MM.1S (cell line): ENCODE data around the gene FMN2.

Source experiments
- DNase-seq: peaks from one replicate; pipeline ENCODE4 v3.0.0-alpha.2; 2015
- H2AFZ ChIP-seq: fragments of 300-600 bp; sonication (generic); 2 replicates; pipeline ENCODE4 v1.6.0; 2016; ENCODE audit warnings: antibody characterized with exemption, low read length
- H3F3A ChIP-seq: fragments of 300-600 bp; sonication (generic); 2 replicates; pipeline ENCODE4 v1.6.1; 2016; ENCODE audit warnings: mild to moderate bottlenecking, antibody characterized with exemption, low read length, moderate library complexity, mixed read lengths; ENCODE audit not compliant: insufficient read depth
- H3K27ac ChIP-seq: fragments of 300-600 bp; sonication (generic); 2 replicates; pipeline ENCODE4 v1.5.1; 2016; ENCODE audit warnings: mild to moderate bottlenecking, low read length
- H3K27me3 ChIP-seq: fragments of 300-600 bp; sonication (generic); replicated peaks from 2 replicates; pipeline ENCODE4 v1.6.0; 2016; ENCODE audit warnings: low read length; ENCODE audit not compliant: insufficient read depth
- H3K36me3 ChIP-seq: fragments of 300-600 bp; sonication (generic); replicated peaks from 2 replicates; pipeline ENCODE4 v1.6.1; 2016; ENCODE audit warnings: mild to moderate bottlenecking, low read length, mixed read lengths; ENCODE audit not compliant: insufficient read depth
- H3K4me1 ChIP-seq: fragments of 300-600 bp; sonication (generic); 2 replicates; pipeline ENCODE4 v1.6.1; 2016; ENCODE audit warnings: low read length, mixed read lengths
- H3K4me2 ChIP-seq: fragments of 300-600 bp; sonication (generic); 2 replicates; pipeline ENCODE4 v1.6.0; 2016; ENCODE audit warnings: low read depth, low read length
- H3K4me3 ChIP-seq: fragments of 300-600 bp; sonication (generic); 2 replicates; pipeline ENCODE4 v1.5.1; 2016; ENCODE audit warnings: low read length, mixed read lengths
- H3K79me2 ChIP-seq: fragments of 300-600 bp; sonication (generic); 2 replicates; pipeline ENCODE4 v1.6.1; 2016; ENCODE audit warnings: mixed run types, low read length, mixed read lengths
- H3K9ac ChIP-seq: fragments of 300-600 bp; sonication (generic); 2 replicates; pipeline ENCODE4 v1.6.1; 2016; ENCODE audit warnings: low read length, mixed read lengths
- H3K9me2 ChIP-seq: fragments of 300-600 bp; sonication (generic); replicated peaks from 2 replicates; pipeline ENCODE4 v1.6.1; 2016; ENCODE audit warnings: mild to moderate bottlenecking, low read length, mixed read lengths; ENCODE audit not compliant: insufficient read depth
- H3K9me3 ChIP-seq: fragments of 300-600 bp; sonication (generic); replicated peaks from 2 replicates; pipeline ENCODE4 v1.6.1; 2016; ENCODE audit warnings: mild to moderate bottlenecking, low read length, mixed read lengths; ENCODE audit not compliant: insufficient read depth
- H4K20me1 ChIP-seq: fragments of 300-600 bp; sonication (generic); 2 replicates; pipeline ENCODE4 v1.6.1; 2016; ENCODE audit warnings: mild to moderate bottlenecking, low read length, moderate library complexity, mixed read lengths; ENCODE audit not compliant: insufficient read depth
- CTCF ChIP-seq: fragments of 300-600 bp; sonication (generic); IDR thresholded peaks from 2 replicates; pipeline ENCODE4 v1.5.1; 2016; ENCODE audit warnings: antibody characterized with exemption, low read length, mixed read lengths
- EZH2 ChIP-seq: fragments of 300-600 bp; sonication (generic); optimal IDR thresholded peaks from 2 replicates; pipeline ENCODE3; 2017; ENCODE audit warnings: low read depth, mild to moderate bottlenecking, antibody characterized with exemption, low read length, mixed read lengths
- EZH2phosphoT487 ChIP-seq: fragments of 300-600 bp; sonication (generic); IDR thresholded peaks from 2 replicates; pipeline ENCODE4 v1.6.1; 2018; ENCODE audit warnings: antibody characterized with exemption, low read length

Gene FMN2

GRCh38 chr1:240343966-240344365 is 252.3 kb downstream of the FMN2 start:
- H4K20me1 ChIP-seq: no peaks in the 10 kb centered on the region
- H3K9me2 ChIP-seq: no peaks in the 10 kb centered on the region
- no peak overlapping the region for H2AFZ ChIP-seq
- no peak overlapping the region for H3K27ac ChIP-seq
- H3K9ac ChIP-seq: no peak overlapping the region
- H3K4me3 ChIP-seq: no peak overlapping the region
- TF ChIP-seq EZH2 (no peak), CTCF (no peak), EZH2phosphoT487 (no peak)
- H3K27me3 ChIP-seq: no peaks in the 10 kb centered on the region
- H3K79me2 ChIP-seq: no peaks in the 10 kb centered on the region
- no peaks in the 10 kb centered on the region for H3K36me3 ChIP-seq
- H3K4me1 ChIP-seq: no peaks in the 10 kb centered on the region
- H3F3A ChIP-seq: no peaks in the 10 kb centered on the region
- no peaks in the 10 kb centered on the region for H3K9me3 ChIP-seq
- DNase-seq: no peak
- no peak overlapping the region for H3K4me2 ChIP-seq

DNA sequence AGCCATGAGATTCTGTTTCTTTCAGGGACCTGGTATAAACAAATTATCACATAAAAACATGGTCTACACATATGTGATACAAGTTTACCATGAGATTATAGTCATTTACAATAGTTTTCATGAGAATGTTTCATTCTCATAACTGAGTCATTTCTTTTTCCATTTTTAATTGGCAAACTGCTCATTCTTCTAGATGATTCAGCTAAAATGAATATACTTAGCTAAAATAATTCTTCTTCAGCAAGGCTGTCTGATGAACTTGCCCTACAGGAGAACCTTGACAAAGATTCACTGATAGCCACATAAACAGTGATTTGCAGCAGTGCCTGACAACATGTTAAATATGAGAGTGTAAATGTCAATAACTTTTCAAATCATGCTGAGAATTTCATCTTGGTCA is 253.2 kb downstream of the FMN2 start:
- no peak for TF ChIP-seq EZH2phosphoT487
- TF ChIP-seq CTCF: no peak
- TF ChIP-seq EZH2: no peak
- Histone ChIP-seq H3K4me3 (no peak overlapping the region), H3K9me2 (no peaks in the 10 kb centered on the region), H3K9me3 (no peaks in the 10 kb centered on the region), H3K9ac (no peak overlapping the region), H2AFZ (no peak overlapping the region), H3K4me2 (no peak overlapping the region), H4K20me1 (no peaks in the 10 kb centered on the region), H3F3A (no peaks in the 10 kb centered on the region), H3K36me3 (no peaks in the 10 kb centered on the region), H3K4me1 (no peaks in the 10 kb centered on the region), H3K27ac (no peak overlapping the region), H3K27me3 (no peaks in the 10 kb centered on the region), H3K79me2 (no peaks in the 10 kb centered on the region)
- DNase-seq: no peak

GRCh38 chr1:240349695-240350094 is 258.0 kb downstream of the FMN2 start:
- no peaks in the 10 kb centered on the region for H3F3A ChIP-seq
- TF ChIP-seq EZH2 (no peak), CTCF (no peak), EZH2phosphoT487 (no peak)

GRCh38 chr1:240350910-240351331 is 259.2 kb downstream of the FMN2 start:
- Histone ChIP-seq H3K4me1 (no peaks in the 10 kb centered on the region), H3K79me2 (no peaks in the 10 kb centered on the region), H3K9me2 (no peaks in the 10 kb centered on the region), H3K4me2 (no peak overlapping the region), H3K4me3 (no peak overlapping the region), H2AFZ (no peak overlapping the region), H3K36me3 (no peaks in the 10 kb centered on the region), H3K9ac (no peak overlapping the region), H3F3A (no peaks in the 10 kb centered on the region), H3K27me3 (no peaks in the 10 kb centered on the region), H3K9me3 (no peaks in the 10 kb centered on the region), H3K27ac (no peak overlapping the region), H4K20me1 (no peaks in the 10 kb centered on the region)
- TF ChIP-seq EZH2phosphoT487 (no peak), CTCF (no peak), EZH2 (no peak)
- no peak for DNase-seq

More at GRCh38 chr1:240349695-240350094, 258.0 kb downstream of the FMN2 start:
- no peaks in the 10 kb centered on the region for H3K9me3 ChIP-seq
- H3K9me2 ChIP-seq: no peaks in the 10 kb centered on the region
- DNase-seq: no peak
- H4K20me1 ChIP-seq: no peaks in the 10 kb centered on the region
- H3K4me3 ChIP-seq: no peak overlapping the region
- H3K4me1 ChIP-seq: no peaks in the 10 kb centered on the region
- H2AFZ ChIP-seq: no peak overlapping the region
- no peaks in the 10 kb centered on the region for H3K79me2 ChIP-seq
- H3K27me3 ChIP-seq: no peaks in the 10 kb centered on the region
- no peak overlapping the region for H3K4me2 ChIP-seq
- no peaks in the 10 kb centered on the region for H3K36me3 ChIP-seq
- H3K27ac ChIP-seq: no peak overlapping the region
- no peak overlapping the region for H3K9ac ChIP-seq
